Measurements from ENCODE around the gene PDE6B.

PDE6B gene

GRCh38 chr4:624705-625590 lies at the start of gene PDE6B:
Gene PDE6B (plus strand): TSS chr4:625573. CDS start chr4:625627, 54 bp downstream.
- Histone ChIP-seq H3K4me1 (ENCODE audit: control insufficient read depth, insufficient read depth, low read length) (no peaks in the 10 kb centered on the region), H3K9ac (ENCODE audit: low read length) (no peak within 1 kb of the TSS), H3K27ac (ENCODE audit: low read depth, low read length) (no peak within 1 kb of the TSS), H3K4me3 (ENCODE audit: low read length) (no peak within 1 kb of the TSS), H3K27me3 (ENCODE audit: control insufficient read depth, insufficient read depth, low read length) (no peaks in the 10 kb centered on the region), H3K36me3 (ENCODE audit: control insufficient read depth, insufficient read depth, low read length) (no peaks in the 10 kb centered on the region)

GRCh38 chr4:576245-576821 lies 49.0 kb upstream of the PDE6B start, which contains the start of gene TMEM271:
Gene TMEM271 (minus strand): TSS chr4:576295. CDS start chr4:576062, 233 bp downstream.
- Histone ChIP-seq H3K27me3 (ENCODE audit: control insufficient read depth, insufficient read depth, low read length) (peaks cover 35% of the 10 kb centered on the region), H3K4me1 (ENCODE audit: control insufficient read depth, insufficient read depth, low read length) (no peaks in the 10 kb centered on the region), H3K27ac (ENCODE audit: low read depth, low read length) (no peak within 1 kb of the TSS), H3K4me3 (ENCODE audit: low read length) (no peak within 1 kb of the TSS), H3K9ac (ENCODE audit: low read length) (no peak within 1 kb of the TSS), H3K36me3 (ENCODE audit: control insufficient read depth, insufficient read depth, low read length) (no peaks in the 10 kb centered on the region)

- Histone ChIP-seq H3K4me3 (ENCODE audit: low read length) (no peak overlapping the region), H3K9ac (ENCODE audit: low read length) (no peak overlapping the region), H3K27ac (ENCODE audit: low read depth, low read length) (no peak overlapping the region), H3K36me3 (ENCODE audit: control insufficient read depth, insufficient read depth, low read length) (no peaks in the 10 kb centered on the region), H3K27me3 (ENCODE audit: control insufficient read depth, insufficient read depth, low read length) (peaks cover 31% of the 10 kb centered on the region), H3K4me1 (ENCODE audit: control insufficient read depth, insufficient read depth, low read length) (no peaks in the 10 kb centered on the region)
Observed at GRCh38 chr4:576991-577498, 48.3 kb upstream of the PDE6B start.

DNA sequence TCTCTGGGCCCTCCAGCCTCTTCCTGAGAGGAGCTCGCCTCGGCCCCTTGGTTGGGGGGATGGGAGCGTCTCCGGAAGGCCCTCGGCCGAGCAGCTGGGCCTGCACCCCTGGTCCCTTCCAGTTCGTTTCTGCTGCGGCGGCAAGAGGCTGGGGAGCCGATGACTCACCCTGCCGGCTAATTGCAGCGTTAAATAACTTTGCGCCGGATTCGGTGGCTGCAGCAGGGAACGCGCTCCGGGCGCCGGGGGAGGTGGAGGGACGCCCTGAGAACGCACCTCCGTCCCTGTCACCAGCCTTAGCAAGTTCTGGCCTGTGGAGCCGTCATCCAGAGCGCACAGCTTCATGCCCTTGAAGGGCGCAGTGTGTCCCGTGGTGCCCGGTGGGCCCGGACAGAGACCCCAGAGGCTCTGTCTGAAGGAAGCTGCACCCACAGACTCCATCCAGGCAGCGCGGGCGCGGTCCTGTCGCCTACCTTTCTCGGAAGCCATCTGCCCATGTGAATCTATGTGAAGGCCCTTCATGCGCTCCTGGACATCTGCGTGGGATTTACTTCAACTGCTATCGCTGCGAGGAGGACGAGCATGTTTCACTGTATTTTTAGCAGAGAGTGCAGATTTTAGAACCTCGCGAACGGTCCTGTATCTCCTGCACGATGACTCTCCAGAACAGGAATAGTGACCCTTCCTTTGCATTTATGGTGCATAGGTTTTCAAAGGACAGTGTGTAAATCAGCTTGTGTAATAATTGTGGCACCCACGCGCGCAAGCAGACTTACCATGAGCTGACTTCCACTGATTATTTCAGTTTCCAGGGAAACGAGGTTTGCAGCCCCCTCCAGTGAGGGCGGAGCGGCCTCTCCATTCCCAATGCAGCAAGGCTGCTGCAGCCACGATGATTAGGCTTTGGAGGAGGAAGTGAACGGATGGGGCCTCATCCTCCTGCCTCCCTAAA lies 47.6 kb upstream of the PDE6B start:
- no peak overlapping the region for H3K9ac ChIP-seq (ENCODE audit: low read length)

GRCh38 chr4:578451-579443 lies 46.6 kb upstream of the PDE6B start:
- no peaks in the 10 kb centered on the region for H3K4me1 ChIP-seq (ENCODE audit: control insufficient read depth, insufficient read depth, low read length)
- no peak overlapping the region for H3K4me3 ChIP-seq (ENCODE audit: low read length)
- H3K27ac ChIP-seq (ENCODE audit: low read depth, low read length), result no peak overlapping the region
- no peaks in the 10 kb centered on the region for H3K36me3 ChIP-seq (ENCODE audit: control insufficient read depth, insufficient read depth, low read length)
- H3K27me3 ChIP-seq (ENCODE audit: control insufficient read depth, insufficient read depth, low read length), result peaks cover 16% of the 10 kb centered on the region
- no peak overlapping the region for H3K9ac ChIP-seq (ENCODE audit: low read length)

More for the DNA sequence above, 47.6 kb upstream of the PDE6B start:
- Histone ChIP-seq H3K27ac (ENCODE audit: low read depth, low read length) (no peak overlapping the region), H3K27me3 (ENCODE audit: control insufficient read depth, insufficient read depth, low read length) (peaks cover 26% of the 10 kb centered on the region), H3K36me3 (ENCODE audit: control insufficient read depth, insufficient read depth, low read length) (no peaks in the 10 kb centered on the region), H3K4me3 (ENCODE audit: low read length) (no peak overlapping the region), H3K4me1 (ENCODE audit: control insufficient read depth, insufficient read depth, low read length) (no peaks in the 10 kb centered on the region)

DNA sequence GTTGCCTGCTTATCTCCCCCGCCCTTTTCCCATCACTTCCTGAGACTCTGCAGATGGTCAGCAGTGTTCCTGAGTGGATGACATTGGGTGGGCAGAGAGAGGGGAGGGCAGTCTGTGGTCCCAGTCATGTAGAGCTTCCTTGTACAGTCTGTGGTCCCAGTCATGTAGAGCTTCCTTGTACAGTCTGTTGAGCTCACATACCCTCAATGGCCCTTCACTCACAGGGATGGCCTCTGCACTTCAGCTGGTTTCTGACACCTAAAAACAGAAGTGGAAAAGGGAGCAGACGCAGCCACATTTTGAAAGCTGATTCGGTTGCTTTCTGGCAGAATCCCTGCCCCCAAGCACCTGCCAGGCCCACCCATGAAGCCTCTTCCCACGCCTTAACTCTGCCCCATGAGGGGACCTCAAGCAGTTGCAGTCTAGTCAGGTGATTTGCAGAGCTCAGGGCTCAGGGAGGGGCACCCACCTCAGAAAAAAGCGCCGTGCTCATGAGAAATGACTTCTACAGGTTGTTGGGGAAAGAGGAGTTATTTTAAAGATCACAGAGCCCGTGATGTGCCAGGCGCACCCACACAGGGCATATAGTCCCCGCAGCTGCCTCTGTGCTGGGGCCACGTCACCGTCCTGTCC lies 45.7 kb upstream of the PDE6B start:
- H3K9ac ChIP-seq (ENCODE audit: low read length), result no peak overlapping the region
- H3K27me3 ChIP-seq (ENCODE audit: control insufficient read depth, insufficient read depth, low read length), result peaks cover 8% of the 10 kb centered on the region
- no peak overlapping the region for H3K4me3 ChIP-seq (ENCODE audit: low read length)
- H3K27ac ChIP-seq (ENCODE audit: low read depth, low read length), result no peak overlapping the region
- H3K4me1 ChIP-seq (ENCODE audit: control insufficient read depth, insufficient read depth, low read length), result no peaks in the 10 kb centered on the region
- H3K36me3 ChIP-seq (ENCODE audit: control insufficient read depth, insufficient read depth, low read length), result no peaks in the 10 kb centered on the region

DNA sequence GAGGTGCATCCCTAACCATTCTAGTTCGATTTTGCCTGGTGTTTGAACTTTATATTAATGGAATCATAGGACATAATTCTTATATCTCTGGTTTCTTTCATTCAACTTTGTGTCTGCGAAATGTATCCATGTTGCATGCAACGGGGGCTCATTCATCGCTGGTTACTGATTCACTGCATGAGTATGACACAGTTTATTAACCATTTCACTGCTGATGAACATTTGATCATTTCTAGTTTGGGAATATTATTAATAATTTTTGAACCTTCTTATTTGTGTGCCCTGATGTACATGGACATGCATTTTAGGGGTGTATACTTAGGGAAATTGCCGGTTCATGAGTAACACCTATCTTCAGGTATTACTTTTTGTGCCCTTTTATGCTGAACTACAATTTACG lies 44.2 kb upstream of the PDE6B start:
- Histone ChIP-seq H3K9ac (ENCODE audit: low read length) (no peak overlapping the region), H3K36me3 (ENCODE audit: control insufficient read depth, insufficient read depth, low read length) (no peaks in the 10 kb centered on the region), H3K4me3 (ENCODE audit: low read length) (no peak overlapping the region), H3K27me3 (ENCODE audit: control insufficient read depth, insufficient read depth, low read length) (peaks cover 5% of the 10 kb centered on the region), H3K4me1 (ENCODE audit: control insufficient read depth, insufficient read depth, low read length) (no peaks in the 10 kb centered on the region), H3K27ac (ENCODE audit: low read depth, low read length) (no peak overlapping the region)

DNA sequence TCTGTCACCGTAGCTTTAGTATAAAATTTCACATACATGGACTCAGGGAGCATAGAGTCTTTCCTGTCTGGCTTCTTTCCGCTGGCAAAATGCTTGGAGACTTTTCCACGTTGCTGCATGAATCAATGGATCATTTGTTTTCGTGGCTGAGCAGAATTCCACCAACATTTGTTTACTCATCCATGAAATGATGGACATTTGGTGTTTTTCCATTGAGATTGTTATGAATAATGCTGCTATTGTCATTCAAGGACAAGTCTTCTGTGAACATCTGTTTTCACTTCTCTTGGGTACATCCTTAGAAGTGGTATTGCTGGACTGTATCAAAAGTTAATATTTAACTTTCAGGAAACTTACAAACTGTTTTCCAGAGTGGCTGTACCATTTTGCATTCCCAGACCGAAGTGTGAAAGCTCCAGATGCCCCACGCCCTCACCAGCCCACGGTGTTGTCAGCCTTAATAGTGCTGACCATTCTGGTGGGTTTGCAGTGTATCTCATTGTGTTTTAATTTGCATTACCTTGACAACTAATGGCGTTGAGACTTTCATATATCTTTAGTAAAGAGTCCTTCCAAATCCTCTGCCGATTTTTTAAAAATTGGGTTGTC lies 43.5 kb upstream of the PDE6B start:
- no peak overlapping the region for H3K4me3 ChIP-seq (ENCODE audit: low read length)
- H3K36me3 ChIP-seq (ENCODE audit: control insufficient read depth, insufficient read depth, low read length), result no peaks in the 10 kb centered on the region
- no peak overlapping the region for H3K27ac ChIP-seq (ENCODE audit: low read depth, low read length)
- H3K4me1 ChIP-seq (ENCODE audit: control insufficient read depth, insufficient read depth, low read length), result no peaks in the 10 kb centered on the region
- no peak overlapping the region for H3K9ac ChIP-seq (ENCODE audit: low read length)
- peaks cover 3% of the 10 kb centered on the region for H3K27me3 ChIP-seq (ENCODE audit: control insufficient read depth, insufficient read depth, low read length)

GRCh38 chr4:583820-584219 lies 41.6 kb upstream of the PDE6B start:
- H3K4me3 ChIP-seq (ENCODE audit: low read length), result no peak overlapping the region
- H3K4me1 ChIP-seq (ENCODE audit: control insufficient read depth, insufficient read depth, low read length), result no peaks in the 10 kb centered on the region
- no peak overlapping the region for H3K27ac ChIP-seq (ENCODE audit: low read depth, low read length)
- no peaks in the 10 kb centered on the region for H3K36me3 ChIP-seq (ENCODE audit: control insufficient read depth, insufficient read depth, low read length)
- H3K27me3 ChIP-seq (ENCODE audit: control insufficient read depth, insufficient read depth, low read length), result peaks cover under 1% of the 10 kb centered on the region
- H3K9ac ChIP-seq (ENCODE audit: low read length), result no peak overlapping the region

GRCh38 chr4:587671-588350 lies 37.6 kb upstream of the PDE6B start:
- Histone ChIP-seq H3K27ac (ENCODE audit: low read depth, low read length) (no peak overlapping the region), H3K4me1 (ENCODE audit: control insufficient read depth, insufficient read depth, low read length) (no peaks in the 10 kb centered on the region)

More at GRCh38 chr4:587671-588350, 37.6 kb upstream of the PDE6B start:
- no peak overlapping the region for H3K9ac ChIP-seq (ENCODE audit: low read length)
- no peaks in the 10 kb centered on the region for H3K36me3 ChIP-seq (ENCODE audit: control insufficient read depth, insufficient read depth, low read length)
- no peak overlapping the region for H3K4me3 ChIP-seq (ENCODE audit: low read length)
- H3K27me3 ChIP-seq (ENCODE audit: control insufficient read depth, insufficient read depth, low read length), result no peaks in the 10 kb centered on the region

Measured in rectal smooth muscle tissue (tissue), 1 donor.